ENCODE results near the gene RNF44. TPM values are rescaled to one million over a fixed set of nuclear protein-coding genes. Genes with fewer than 3 reads are reported as not detected.
A peak's percentile ranks its signal among the peaks of the same experiment; 100 is the strongest.

Gene RNF44
- total RNA-seq, 1 experiment from 2014 or later, result 172 TPM

- H3K4me1 Mint-ChIP-seq, result peaks cover 25 to 27% of the 10 kb centered on the region in 2 experiments
- Histone ChIP-seq H2BK20ac (ENCODE audit: low read depth, low read length, poor library complexity, severe bottlenecking) (no peak overlapping the region), H3T11ph (ENCODE audit: low read length) (no peak overlapping the region), H3K79me2 (ENCODE audit: insufficient read depth, low read length) (peaks cover 38% of the 10 kb centered on the region), H3K14ac (ENCODE audit: insufficient read depth, low read length) (no peak overlapping the region), H3K4ac (ENCODE audit: low read depth, low read length) (no peak overlapping the region), H4K8ac (replicated peaks; ENCODE audit: insufficient read length, low read depth, low read length) (no peak overlapping the region), H3K9ac (ENCODE audit: extremely low read depth, insufficient read length, low read length) (no peak overlapping the region), H3K27ac (ENCODE audit: insufficient read length, low read depth, low read length) (no peak overlapping the region), H3K23ac (ENCODE audit: insufficient read length, low read depth, low read length) (no peak overlapping the region), H3K56ac (ENCODE audit: insufficient read length, low read depth, low read length) (no peak overlapping the region), H3K4me1 (ENCODE audit: insufficient read depth, low read length) (no peaks in the 10 kb centered on the region; the same call in 1 of the 2 replicates), H3K9me3 (ENCODE audit: control insufficient read depth, low read depth, low read length) (no peaks in the 10 kb centered on the region), H3K79me1 (ENCODE audit: insufficient read depth, low read depth, low read length, poor library complexity, severe bottlenecking) (peaks cover 3% of the 10 kb centered on the region), H2AFZ (ENCODE audit: low read length) (no peak overlapping the region), H2AK5ac (ENCODE audit: insufficient read length, low read length) (no peak overlapping the region), H3K4me2 (ENCODE audit: insufficient read depth, insufficient read length, low read length) (no peak overlapping the region), H4K91ac (ENCODE audit: insufficient read length, low read depth, low read length) (no peak overlapping the region), H3K27me3 (ENCODE audit: insufficient read depth, low read length) (no peaks in the 10 kb centered on the region), H4K5ac (ENCODE audit: insufficient read length, low read depth, low read length) (no peak overlapping the region), H2BK120ac (ENCODE audit: low read depth, low read length, poor library complexity, severe bottlenecking) (no peak overlapping the region), H2BK5ac (ENCODE audit: insufficient read length, low read length) (no peak overlapping the region), H4K20me1 (ENCODE audit: control insufficient read depth, insufficient read depth, insufficient read length) (peaks cover 2% of the 10 kb centered on the region), H2BK12ac (ENCODE audit: insufficient read length, low read depth, low read length) (no peak overlapping the region), H3K23me2 (ENCODE audit: insufficient read length, low read depth, low read length, poor library complexity, severe bottlenecking) (peaks cover 8% of the 10 kb centered on the region), H3K18ac (ENCODE audit: insufficient read length, low read depth, low read length) (no peak overlapping the region), H2BK15ac (ENCODE audit: low read depth, low read length) (no peak overlapping the region)
- H3K36me3 Mint-ChIP-seq (ENCODE audit: insufficient read depth in 1 of 3, low read depth in 3 of 3), result peaks cover 30 to 63% (median 63%) of the 10 kb centered on the region in 3 experiments
- TF ChIP-seq CTCF (conservative IDR thresholded peaks at IDR 0.05), result no peak
- H3K9me3 Mint-ChIP-seq, result no peaks in the 10 kb centered on the region
- no peak for DNase-seq
- H3K27me3 Mint-ChIP-seq (ENCODE audit: low read depth), result no peaks in the 10 kb centered on the region
- WGBS (ENCODE audit: extremely low coverage, insufficient read length, low lambda C conversion rate), result no CpG with 5 or more reads among the region's 9 CpGs
- H3K4me3 Mint-ChIP-seq, result no peak overlapping the region
- H3K27ac Mint-ChIP-seq, result peak overlapping the region in 1 of 3 experiments; percentile 52; a peak in 1 of 7 replicates
Observed at GRCh38 chr5:176532795-176533194, 4.4 kb downstream of the RNF44 start.

Data from H9 (cell line).